ENCODE data around the gene CMTM5.

DNA sequence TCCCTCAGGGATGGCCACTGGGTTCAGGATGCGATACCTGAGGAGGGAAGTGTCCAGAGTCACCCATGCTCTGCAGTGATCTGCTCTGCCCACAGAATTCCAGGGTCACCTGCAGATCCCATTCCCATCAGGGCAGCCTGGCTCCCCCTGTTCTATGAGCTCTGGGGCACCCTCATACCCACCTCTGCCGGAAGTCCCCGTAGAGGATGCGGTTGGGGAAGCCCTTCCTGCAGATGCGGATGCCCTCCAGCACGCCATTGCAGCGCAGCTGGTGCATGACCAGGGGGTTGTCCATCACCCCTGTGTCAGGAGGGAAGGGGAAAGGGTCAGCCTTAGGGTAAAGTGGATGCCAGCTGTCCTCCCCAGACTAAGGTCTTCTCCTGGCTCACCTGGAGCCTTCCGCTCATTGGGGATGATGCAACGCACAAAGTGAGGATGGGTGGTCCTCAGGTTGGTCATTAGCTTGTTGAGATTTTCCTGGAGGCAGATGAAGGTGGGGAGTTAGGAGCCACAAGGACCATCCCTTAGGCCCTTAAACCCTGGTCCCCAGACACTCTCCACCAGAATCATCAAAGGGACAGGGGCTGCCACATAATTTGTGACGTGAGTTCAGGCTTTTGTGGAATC, 20.0 kb downstream of the CMTM5 start:
- no peak for TF ChIP-seq POLR2A (IDR thresholded peaks at IDR 0.05; ENCODE audit: low read depth, low read length)
- TF ChIP-seq POLR2AphosphoS5 (IDR thresholded peaks at IDR 0.05; ENCODE audit: low read depth, low read length), result no peak
- no peak for TF ChIP-seq TAF1 (IDR thresholded peaks at IDR 0.05; ENCODE audit: low read depth, low read length)
- no peak for TF ChIP-seq PAX5 (IDR thresholded peaks at IDR 0.05; ENCODE audit: insufficient read depth, low read length, severe bottlenecking)
